GM12891 (cell line): Measurements from ENCODE around the gene DRD4.
A peak's percentile ranks its signal among the peaks of the same experiment; 100 is the strongest.

Experiments
- DNase-seq: peaks from one replicate; pipeline ENCODE4 v3.0.0; 2011; ENCODE audit warnings: low spot score; ENCODE audit not compliant: insufficient read length
- FAIRE-seq: peaks from 2 replicates; lab custom pipeline; 2011; peaks lifted over from hg19 to GRCh38; lab: Jason Lieb, UNC
- PAX5 ChIP-seq: IDR thresholded peaks from 2 replicates; pipeline ENCODE4 v1.6.1; 2011; ENCODE audit warnings: low read length, moderate library complexity, mild to moderate bottlenecking; ENCODE audit not compliant: insufficient read depth, severe bottlenecking
- POLR2A ChIP-seq: IDR thresholded peaks from 2 replicates; pipeline ENCODE4 v1.6.1; 2011; ENCODE audit warnings: low read depth, low read length, control low read depth
- POLR2AphosphoS5 ChIP-seq: IDR thresholded peaks from 2 replicates; pipeline ENCODE4 v1.6.1; 2011; ENCODE audit warnings: low read depth, low read length, control low read depth
- POU2F2 ChIP-seq: IDR thresholded peaks from 2 replicates; pipeline ENCODE4 v1.6.1; 2011; ENCODE audit warnings: low read depth, mild to moderate bottlenecking, control low read depth, low read length, moderate library complexity
- SPI1 ChIP-seq: IDR thresholded peaks from 2 replicates; pipeline ENCODE4 v1.6.1; 2011; ENCODE audit warnings: low read depth, low read length, control low read depth
- TAF1 ChIP-seq: IDR thresholded peaks from 2 replicates; pipeline ENCODE4 v1.6.1; 2011; ENCODE audit warnings: low read depth, low read length, control low read depth

Gene DRD4

DNA sequence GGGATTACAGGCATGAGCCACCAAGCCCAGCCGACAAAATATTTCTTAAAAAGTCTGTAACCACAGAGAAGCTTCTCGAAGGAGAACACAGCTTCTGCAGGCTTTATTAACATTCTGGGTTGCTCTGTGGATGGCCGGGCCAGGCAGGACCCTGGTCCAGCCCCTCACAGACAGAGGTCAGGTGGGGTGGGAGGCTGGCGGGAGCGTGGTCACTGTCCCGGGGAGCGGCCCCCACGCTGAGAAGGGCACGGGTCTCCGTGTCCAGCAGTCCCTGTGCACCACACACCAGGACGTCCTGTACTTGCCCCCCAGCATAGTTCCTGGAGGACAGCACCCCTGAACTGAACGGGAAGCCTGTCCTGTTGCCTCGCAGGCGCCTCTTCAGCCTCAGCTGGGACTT is 19.4 kb downstream of the DRD4 start:
- DNase-seq (no peak), FAIRE-seq (no peak)
- TF ChIP-seq TAF1 (no peak), SPI1 (no peak), POLR2AphosphoS5 (no peak), POU2F2 (no peak), POLR2A (no peak), PAX5 (no peak)

DNA sequence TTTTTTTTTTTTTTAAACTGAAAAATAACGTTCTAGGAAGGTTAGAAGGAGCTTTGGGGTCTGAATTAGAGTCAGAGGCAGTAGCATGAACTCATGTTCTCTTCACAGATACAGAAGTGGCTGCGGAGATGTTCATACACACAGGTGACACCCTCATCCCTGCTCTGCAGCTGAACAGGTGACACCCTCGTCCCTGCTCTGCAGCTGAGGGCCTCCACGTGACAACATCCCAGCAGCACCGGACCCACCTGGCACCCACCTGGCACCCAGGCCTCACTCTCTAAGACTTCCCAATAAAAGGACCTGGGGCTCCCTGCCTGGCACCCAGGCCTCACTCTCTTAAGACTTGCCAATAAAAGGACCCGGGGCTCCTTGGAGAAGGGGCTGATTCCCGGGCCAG is 19.8 kb downstream of the DRD4 start:
- DNase-seq (no peak), FAIRE-seq (no peak)
- no peak for TF ChIP-seq PAX5
- no peak for TF ChIP-seq POU2F2
- TF ChIP-seq TAF1: no peak
- no peak for TF ChIP-seq SPI1
- no peak for TF ChIP-seq POLR2A
- no peak for TF ChIP-seq POLR2AphosphoS5

DNA sequence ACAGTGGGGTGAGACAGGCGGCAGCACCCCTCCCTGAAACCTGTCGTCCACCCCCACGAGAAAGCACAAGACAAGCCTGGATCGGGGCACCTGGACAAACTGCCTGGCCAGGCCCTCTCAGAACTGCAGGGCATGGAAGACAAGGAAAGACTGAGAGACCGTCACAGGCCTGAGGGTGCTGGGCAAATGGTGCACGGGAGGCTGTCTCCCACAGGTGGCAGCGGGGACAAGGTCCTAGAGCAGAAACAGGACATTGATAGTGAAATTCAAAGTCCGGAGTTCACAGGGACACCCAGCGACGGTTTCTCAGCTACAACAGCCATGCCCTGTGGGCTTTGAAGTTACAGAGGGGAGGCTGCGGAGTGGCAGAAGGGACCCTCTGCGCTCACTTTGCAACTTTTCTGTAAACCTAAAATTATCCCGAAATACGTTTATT is 20.6 kb downstream of the DRD4 start:
- TF ChIP-seq TAF1 (no peak), POU2F2 (no peak), POLR2AphosphoS5 (no peak), PAX5 (no peak), POLR2A (no peak), SPI1 (no peak)
- FAIRE-seq (no peak), DNase-seq (no peak)

DNA sequence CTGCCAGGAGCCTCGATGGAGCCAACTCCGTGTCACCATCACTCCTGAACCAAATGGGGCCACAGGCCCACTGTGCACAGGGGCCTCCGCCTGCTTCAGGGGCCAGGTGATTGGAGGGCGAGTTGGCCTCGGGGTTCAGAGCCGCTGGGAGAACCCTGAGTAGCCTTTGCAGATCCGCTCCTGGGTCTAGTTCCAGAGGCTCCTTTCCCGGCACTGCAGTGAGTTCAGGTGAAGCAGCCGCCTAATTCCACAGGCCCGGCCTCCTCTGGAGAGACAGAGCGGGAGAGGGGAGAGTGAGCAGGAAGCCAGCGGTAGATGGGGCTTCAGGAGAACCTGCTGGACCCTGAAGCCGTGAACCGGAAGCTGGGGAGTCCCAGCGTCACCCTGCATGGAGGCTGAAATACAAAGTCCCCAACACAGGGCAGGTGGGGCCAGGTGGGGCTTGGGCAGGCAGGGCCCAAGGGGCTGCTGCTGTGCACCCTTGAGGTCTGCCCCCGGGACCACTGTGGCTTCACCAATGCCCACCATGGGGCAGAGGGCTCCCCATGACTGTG is 22.5 kb downstream of the DRD4 start:
- TF ChIP-seq TAF1 (no peak), PAX5 (no peak), POU2F2 (no peak), POLR2AphosphoS5 (no peak), SPI1 (no peak), POLR2A (no peak)
- FAIRE-seq: no peak

DNA sequence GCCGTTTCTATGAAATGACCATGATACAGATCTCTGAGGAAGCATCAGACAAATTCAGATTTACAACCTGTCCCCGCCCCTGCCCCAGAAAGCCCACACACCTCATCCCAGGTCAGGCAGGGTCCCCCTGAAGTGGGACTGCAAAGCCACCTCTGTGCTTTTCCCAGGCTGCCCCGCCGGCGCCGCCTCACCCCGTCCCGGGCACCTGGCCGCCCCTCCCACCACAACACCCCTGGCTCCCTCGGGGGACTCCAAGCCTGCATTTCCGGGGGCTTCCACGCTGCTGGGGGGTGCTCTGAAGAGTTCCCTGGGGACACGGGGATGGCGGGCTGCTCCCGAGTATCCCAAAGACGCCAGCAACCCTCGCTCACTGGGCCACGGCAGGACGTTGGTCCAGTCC is 23.2 kb downstream of the DRD4 start:
- no peak for DNase-seq
- no peak for TF ChIP-seq POLR2A
- TF ChIP-seq TAF1: no peak
- TF ChIP-seq SPI1: no peak
- FAIRE-seq: no peak

More for the DNA sequence above, 22.5 kb downstream of the DRD4 start:
- no peak for DNase-seq

DNA sequence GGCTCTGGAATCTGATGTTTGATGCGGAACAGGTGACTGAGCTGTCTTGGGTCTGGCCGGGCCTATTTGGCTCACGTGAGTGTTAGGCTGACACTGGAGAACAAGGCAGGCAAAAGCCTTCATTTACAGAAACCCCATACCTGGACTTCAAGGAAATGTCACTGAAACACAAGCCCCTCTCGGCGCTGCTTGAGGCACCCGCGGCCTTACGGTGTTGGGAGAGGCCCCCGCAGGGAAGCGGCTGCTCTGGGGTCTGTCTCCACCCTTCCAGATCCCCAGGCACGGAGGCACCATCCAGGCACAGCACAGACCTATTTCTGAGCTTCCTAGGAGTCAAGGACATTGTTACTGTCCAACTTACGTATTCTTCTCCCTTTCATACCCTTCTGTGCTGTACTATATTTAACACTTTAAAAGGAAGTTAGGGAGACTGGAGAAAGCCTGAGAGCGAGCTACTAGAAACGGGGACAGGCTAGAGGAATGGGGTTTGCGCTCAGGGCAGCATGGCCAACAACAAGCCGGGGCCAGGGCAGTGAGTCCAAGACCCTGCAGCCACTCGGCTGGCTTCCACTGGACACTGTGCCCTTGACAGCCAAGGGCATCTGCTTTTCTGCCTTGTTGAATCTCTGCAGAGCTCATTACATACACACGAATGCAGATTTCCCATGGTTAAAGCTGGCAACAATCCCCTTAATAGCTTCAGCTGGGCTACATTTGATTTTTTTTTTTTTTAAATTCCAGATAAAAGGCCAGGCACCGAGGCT is 23.8 kb downstream of the DRD4 start:
- FAIRE-seq (no peak), DNase-seq (no peak)
- TF ChIP-seq POU2F2: no peak
- TF ChIP-seq POLR2AphosphoS5: no peak
- TF ChIP-seq SPI1: no peak
- TF ChIP-seq TAF1: no peak
- no peak for TF ChIP-seq POLR2A
- no peak for TF ChIP-seq PAX5

DNA sequence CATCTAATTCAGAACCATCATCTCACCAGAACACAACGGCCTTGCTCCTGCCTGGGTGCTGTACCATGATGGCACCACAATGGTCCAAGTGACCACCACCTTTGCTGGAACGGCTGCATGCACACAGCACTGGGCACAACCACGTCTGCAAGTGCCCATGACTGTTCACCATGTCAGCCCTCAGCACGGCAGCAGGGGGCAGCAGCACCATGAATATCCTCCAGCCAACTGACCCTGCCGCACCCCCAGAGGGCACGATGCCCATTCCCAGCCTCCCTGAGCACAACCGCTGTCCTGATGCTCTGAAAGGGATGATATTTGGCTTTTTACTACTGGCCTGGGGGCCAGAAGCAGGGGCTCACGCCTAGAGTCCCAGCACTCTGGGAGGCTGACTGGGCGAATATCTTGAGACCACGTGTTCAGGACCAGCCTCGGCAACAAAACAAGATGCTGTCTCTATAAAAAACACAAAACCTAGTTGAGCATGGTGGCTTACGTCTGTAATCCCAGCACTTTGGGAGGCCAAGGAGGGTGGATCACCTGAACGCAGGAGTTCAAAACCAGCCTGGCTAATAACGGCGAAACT is 25.7 kb downstream of the DRD4 start:
- TF ChIP-seq PAX5 (no peak), POLR2AphosphoS5 (no peak), SPI1 (no peak), POU2F2 (no peak), TAF1 (no peak), POLR2A (no peak)
- FAIRE-seq (peak; percentile 96), DNase-seq (peak; percentile 76)

DNA sequence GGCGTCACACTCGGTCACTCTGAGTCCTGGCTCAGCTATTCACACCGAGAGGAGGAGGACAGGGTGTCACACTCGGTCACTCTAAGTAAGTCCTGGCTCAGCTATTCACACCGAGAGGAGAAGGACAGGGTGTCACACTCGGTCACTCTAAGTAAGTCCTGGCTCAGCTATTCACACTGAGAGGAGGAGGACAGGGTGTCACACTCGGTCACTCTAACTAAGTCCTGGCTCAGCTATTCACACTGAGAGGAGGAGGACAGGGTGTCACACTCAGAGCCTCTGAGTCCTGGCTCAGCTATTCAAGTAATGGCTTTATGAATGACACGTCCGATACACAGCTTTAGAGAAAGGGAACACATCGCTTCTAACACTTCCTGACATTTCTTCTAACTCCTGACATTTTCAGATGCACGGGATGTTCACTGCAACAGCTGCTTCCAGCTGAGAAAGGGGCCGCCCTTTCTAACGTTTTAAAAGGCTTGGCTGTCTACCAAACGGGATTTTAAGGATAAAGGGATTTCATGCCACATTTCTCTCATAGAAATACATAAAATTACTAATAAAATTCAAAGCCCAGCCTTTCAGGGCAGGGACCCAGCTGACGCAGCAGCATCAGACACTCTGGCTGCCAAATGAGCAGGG is 28.1 kb downstream of the DRD4 start:
- DNase-seq: no peak
- no peak for FAIRE-seq
- TF ChIP-seq POU2F2 (no peak), PAX5 (no peak), POLR2AphosphoS5 (no peak), SPI1 (no peak), POLR2A (no peak), TAF1 (no peak)

DNA sequence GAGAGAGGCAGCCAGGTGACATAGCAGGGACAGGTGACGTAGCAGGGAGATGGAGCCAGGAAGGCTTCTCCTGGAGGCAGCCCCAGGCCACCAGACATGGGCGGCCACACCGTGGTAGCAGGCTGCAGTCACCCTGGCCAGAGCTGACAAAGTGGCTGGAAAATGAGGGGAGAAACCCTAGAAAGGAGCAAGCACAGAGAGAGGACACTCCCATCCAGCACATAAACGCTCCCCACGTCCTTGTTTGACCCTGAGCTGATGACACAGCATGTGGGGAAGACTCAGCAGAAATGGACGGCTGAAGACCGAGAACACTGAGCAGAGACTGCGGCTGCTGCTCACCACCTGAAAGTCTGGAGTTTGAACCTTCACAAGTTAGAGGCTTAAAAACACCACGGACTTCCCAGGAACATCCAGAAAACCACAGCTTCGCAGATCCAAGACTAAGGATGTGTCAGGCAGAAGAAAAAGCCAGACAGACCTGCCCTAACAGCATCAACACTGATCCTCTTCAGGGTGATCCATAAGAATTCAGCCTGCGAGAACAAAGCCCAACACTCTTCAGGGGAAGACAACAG is 28.7 kb downstream of the DRD4 start:
- DNase-seq (no peak), FAIRE-seq (no peak)
- TF ChIP-seq POLR2A: no peak
- no peak for TF ChIP-seq SPI1
- TF ChIP-seq PAX5: no peak
- TF ChIP-seq POLR2AphosphoS5: no peak
- TF ChIP-seq POU2F2: no peak
- TF ChIP-seq TAF1: no peak
